ENCODE measurements around the gene BARHL1. TPM values are rescaled to one million over a fixed set of nuclear protein-coding genes. Genes with fewer than 3 reads are reported as not detected.

The BARHL1 gene
- total RNA-seq, 1 donor from 2014 or later: 1.0 TPM

GRCh38 chr9:132575811-132576210, 6.6 kb upstream of the BARHL1 start:
- DNase-seq (ENCODE audit: low spot score): no peak
- Histone ChIP-seq H3K27ac (no peak overlapping the region), H3K9ac (no peak overlapping the region), H3K4me2 (no peak overlapping the region), H3K4me3 (no peak overlapping the region), H3K9me3 (ENCODE audit: low read depth) (no peaks in the 10 kb centered on the region), H4K20me1 (ENCODE audit: low read depth) (peaks cover 30% of the 10 kb centered on the region), H2AFZ (replicated peaks) (no peak overlapping the region), H3K79me2 (ENCODE audit: low read depth) (no peaks in the 10 kb centered on the region), H3K4me1 (peaks cover 14% of the 10 kb centered on the region), H3K27me3 (peaks cover 58% of the 10 kb centered on the region), H3K36me3 (no peaks in the 10 kb centered on the region), H3F3A (ENCODE audit: low read depth) (peaks cover 7% of the 10 kb centered on the region)
- Mint-ChIP-seq H3K4me1 (peaks cover 29% of the 10 kb centered on the region), H3K27me3 (ENCODE audit: insufficient read depth, low read depth) (peaks cover 51% of the 10 kb centered on the region), H3K27ac (no peak overlapping the region), H3K36me3 (no peaks in the 10 kb centered on the region), H3K4me3 (peak overlapping the region; percentile 50), H3K9me3 (peaks cover 3% of the 10 kb centered on the region)
- TF ChIP-seq EZH2 (IDR thresholded peaks at IDR 0.05) (no peak), EZH2phosphoT487 (IDR thresholded peaks at IDR 0.05) (no peak), CTCF (IDR thresholded peaks at IDR 0.05) (no peak)

GRCh38 chr9:132577119-132577518, 5.3 kb upstream of the BARHL1 start:
- no peak overlapping the region for H3K4me3 Mint-ChIP-seq
- Histone ChIP-seq H3F3A (ENCODE audit: low read depth) (peaks cover 11% of the 10 kb centered on the region), H3K79me2 (ENCODE audit: low read depth) (no peaks in the 10 kb centered on the region), H3K4me2 (no peak overlapping the region), H4K20me1 (ENCODE audit: low read depth) (peaks cover 42% of the 10 kb centered on the region), H3K9ac (no peak overlapping the region), H3K4me3 (no peak overlapping the region), H3K27me3 (peaks cover 71% of the 10 kb centered on the region), H3K36me3 (no peaks in the 10 kb centered on the region), H3K4me1 (peaks cover 14% of the 10 kb centered on the region), H3K9me3 (ENCODE audit: low read depth) (no peaks in the 10 kb centered on the region), H3K27ac (no peak overlapping the region), H2AFZ (replicated peaks) (no peak overlapping the region)
- peaks cover 63% of the 10 kb centered on the region for H3K27me3 Mint-ChIP-seq (ENCODE audit: insufficient read depth, low read depth)
- peaks cover 31% of the 10 kb centered on the region for H3K4me1 Mint-ChIP-seq
- no peak overlapping the region for H3K27ac Mint-ChIP-seq
- TF ChIP-seq EZH2 (IDR thresholded peaks at IDR 0.05): no peak
- TF ChIP-seq CTCF (IDR thresholded peaks at IDR 0.05): no peak
- peaks cover 3% of the 10 kb centered on the region for H3K9me3 Mint-ChIP-seq
- DNase-seq (ENCODE audit: low spot score): no peak
- no peaks in the 10 kb centered on the region for H3K36me3 Mint-ChIP-seq

- peaks cover 55% of the 10 kb centered on the region for H4K20me1 ChIP-seq (ENCODE audit: low read depth)
Measured at GRCh38 chr9:132578367-132578932, 4.0 kb upstream of the BARHL1 start.

More at GRCh38 chr9:132578367-132578932, 4.0 kb upstream of the BARHL1 start:
- H3F3A ChIP-seq (ENCODE audit: low read depth): peaks cover 11% of the 10 kb centered on the region
- no peaks in the 10 kb centered on the region for H3K9me3 ChIP-seq (ENCODE audit: low read depth)
- no peaks in the 10 kb centered on the region for H3K79me2 ChIP-seq (ENCODE audit: low read depth)
- no peak for DNase-seq (ENCODE audit: low spot score)
- H3K4me2 ChIP-seq: no peak overlapping the region
- no peak overlapping the region for H2AFZ ChIP-seq (replicated peaks)
- no peaks in the 10 kb centered on the region for H3K36me3 ChIP-seq
- Mint-ChIP-seq H3K27me3 (ENCODE audit: insufficient read depth, low read depth) (peaks cover 71% of the 10 kb centered on the region), H3K9me3 (peaks cover 3% of the 10 kb centered on the region), H3K4me1 (peaks cover 29% of the 10 kb centered on the region), H3K4me3 (peak overlapping the region; percentile 70), H3K27ac (no peak overlapping the region), H3K36me3 (no peaks in the 10 kb centered on the region)
- H3K27ac ChIP-seq: no peak overlapping the region
- H3K9ac ChIP-seq: no peak overlapping the region
- no peak overlapping the region for H3K4me3 ChIP-seq
- H3K4me1 ChIP-seq: peaks cover 14% of the 10 kb centered on the region
- peaks cover 84% of the 10 kb centered on the region for H3K27me3 ChIP-seq
- TF ChIP-seq EZH2phosphoT487 (IDR thresholded peaks at IDR 0.05) (no peak), EZH2 (IDR thresholded peaks at IDR 0.05) (no peak), CTCF (IDR thresholded peaks at IDR 0.05) (no peak)

Measured in neural progenitor cell (in vitro differentiated cells).